Prostate gland (tissue), 2 donors: ENCODE results near the gene PTPRK.

Experiments used
- POLR2A ChIP-seq: fragments of 450-650 bp; IDR thresholded peaks from one replicate; pipeline ENCODE4 v1.6.1; 2016; ENCODE audit warnings: antibody characterized with exemption, mild to moderate bottlenecking
- TF ChIP-seq, protein P1 (sequence below), 4 experiments: fragments of 200-600 bp in 2 of 4; fragments of 450-650 bp in 2 of 4; sonication (generic) in 2 of 4; IDR thresholded peaks; 1 replicate in 3 of 4; 2 replicates in 1 of 4; pipeline ENCODE4 v1.5.1; 2016 to 2019; ENCODE audit warnings: antibody characterized with exemption in 4 of 4, mild to moderate bottlenecking in 2 of 4, moderate library complexity in 2 of 4

- TF ChIP-seq, protein P1, sequence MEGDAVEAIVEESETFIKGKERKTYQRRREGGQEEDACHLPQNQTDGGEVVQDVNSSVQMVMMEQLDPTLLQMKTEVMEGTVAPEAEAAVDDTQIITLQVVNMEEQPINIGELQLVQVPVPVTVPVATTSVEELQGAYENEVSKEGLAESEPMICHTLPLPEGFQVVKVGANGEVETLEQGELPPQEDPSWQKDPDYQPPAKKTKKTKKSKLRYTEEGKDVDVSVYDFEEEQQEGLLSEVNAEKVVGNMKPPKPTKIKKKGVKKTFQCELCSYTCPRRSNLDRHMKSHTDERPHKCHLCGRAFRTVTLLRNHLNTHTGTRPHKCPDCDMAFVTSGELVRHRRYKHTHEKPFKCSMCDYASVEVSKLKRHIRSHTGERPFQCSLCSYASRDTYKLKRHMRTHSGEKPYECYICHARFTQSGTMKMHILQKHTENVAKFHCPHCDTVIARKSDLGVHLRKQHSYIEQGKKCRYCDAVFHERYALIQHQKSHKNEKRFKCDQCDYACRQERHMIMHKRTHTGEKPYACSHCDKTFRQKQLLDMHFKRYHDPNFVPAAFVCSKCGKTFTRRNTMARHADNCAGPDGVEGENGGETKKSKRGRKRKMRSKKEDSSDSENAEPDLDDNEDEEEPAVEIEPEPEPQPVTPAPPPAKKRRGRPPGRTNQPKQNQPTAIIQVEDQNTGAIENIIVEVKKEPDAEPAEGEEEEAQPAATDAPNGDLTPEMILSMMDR (IDR thresholded peaks at IDR 0.05), result no peak
- no peak for TF ChIP-seq POLR2A
These were observed 119.5 kb downstream of the PTPRK start for GRCh38 chr6:128400875-128401274.
